Stimulated activated CD8-positive, alpha-beta memory T cell treated with anti-CD3 and anti-CD28 coated beads, Interleukin-15, amount 100 ng/mL, for 48 hours (primary cell): ENCODE results near the gene CAMK2D.

ENCODE experiments used
- DNase-seq, 2 donors: peaks; one replicate each; pipeline ENCODE4 v3.0.0-alpha.2; 2020; ENCODE audit warnings: low read depth in 2 of 2

Gene CAMK2D

DNA sequence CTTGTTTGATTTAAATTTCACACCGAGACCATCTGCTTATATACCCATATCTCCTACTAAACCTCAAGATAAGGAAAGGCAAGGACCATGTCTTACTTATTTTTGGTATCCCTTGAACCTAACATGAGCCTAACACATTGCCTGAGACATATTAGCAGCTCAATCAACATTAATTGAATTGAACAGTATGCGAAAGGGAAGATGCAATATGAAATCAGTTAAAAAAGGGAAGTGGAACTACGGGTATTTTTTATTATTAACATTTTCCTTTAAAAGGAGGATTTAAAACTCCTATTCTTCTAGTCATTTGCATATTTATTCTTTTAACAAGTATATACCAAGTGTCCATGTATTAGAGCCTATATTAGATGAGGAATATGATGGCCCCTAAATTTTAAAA lies 197.0 kb downstream of the CAMK2D start:
- no peak for DNase-seq

DNA sequence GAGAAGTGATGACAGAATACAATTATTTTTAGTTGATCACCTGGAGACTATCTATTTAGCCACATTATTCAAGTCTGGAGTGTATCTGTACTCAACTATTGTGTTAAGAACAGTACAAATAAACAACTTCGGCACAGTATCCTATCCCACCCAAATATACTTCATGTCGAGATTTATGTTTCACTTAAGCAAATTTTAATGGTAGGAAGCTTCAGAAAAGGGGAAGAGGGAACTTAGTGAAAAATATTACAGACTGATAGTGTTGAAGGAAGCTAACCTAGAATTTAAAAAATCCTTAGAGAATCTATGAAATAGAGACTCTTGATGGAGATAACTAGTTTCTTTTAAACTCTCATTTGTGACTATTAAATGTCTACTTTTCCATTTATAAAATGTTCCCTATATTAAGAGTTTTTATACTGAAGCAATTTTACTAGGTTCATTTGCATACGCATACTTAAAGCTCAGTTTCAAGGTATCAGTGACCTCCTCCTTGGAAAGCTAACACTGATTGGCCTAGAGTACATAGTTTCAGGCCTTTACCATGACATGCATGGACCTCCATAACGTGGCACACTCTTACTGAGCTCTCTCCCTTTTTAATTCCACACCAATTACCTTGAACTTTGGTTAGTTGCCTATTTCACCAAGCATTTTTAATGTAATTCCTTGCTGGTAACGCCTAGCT lies 197.7 kb downstream of the CAMK2D start:
- DNase-seq, result no peak

DNA sequence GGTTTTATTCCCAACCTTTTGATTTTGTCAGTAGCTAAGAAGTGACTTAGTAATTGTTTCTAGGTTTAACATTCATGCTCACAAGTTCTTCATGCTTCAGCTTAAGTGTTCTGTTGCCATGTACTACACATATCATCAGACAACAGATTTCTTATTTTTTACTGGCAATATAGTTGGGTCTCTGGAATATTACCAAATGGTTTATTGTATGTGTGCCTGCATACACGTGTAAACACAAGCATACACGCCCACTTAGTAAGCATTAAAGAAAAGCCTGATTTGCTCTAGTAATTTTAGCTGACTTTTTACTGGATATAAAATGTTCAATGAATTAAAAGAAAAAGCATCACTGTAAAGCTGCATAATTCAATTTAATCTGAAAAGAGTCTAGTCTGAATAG lies 199.8 kb downstream of the CAMK2D start:
- no peak for DNase-seq

DNA sequence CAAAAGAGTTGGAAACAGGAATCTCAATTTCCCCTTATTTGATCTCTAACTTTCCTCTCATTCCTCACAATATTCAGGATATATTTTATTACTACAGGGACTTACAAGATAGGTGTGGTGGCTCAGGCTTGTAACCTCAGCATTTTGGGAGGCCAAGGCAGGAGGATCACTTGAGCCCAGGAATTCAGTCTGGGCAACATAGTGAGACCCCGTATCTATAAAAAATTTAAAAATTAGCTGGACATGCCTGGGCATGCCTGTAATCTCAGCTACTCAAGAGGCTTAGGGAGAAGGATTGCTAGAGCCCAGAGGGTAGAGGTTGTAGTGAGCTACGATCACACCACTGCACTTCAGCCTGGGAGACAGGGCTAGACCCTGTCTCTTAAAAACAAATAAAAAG lies 200.4 kb downstream of the CAMK2D start:
- DNase-seq, result no peak

DNA sequence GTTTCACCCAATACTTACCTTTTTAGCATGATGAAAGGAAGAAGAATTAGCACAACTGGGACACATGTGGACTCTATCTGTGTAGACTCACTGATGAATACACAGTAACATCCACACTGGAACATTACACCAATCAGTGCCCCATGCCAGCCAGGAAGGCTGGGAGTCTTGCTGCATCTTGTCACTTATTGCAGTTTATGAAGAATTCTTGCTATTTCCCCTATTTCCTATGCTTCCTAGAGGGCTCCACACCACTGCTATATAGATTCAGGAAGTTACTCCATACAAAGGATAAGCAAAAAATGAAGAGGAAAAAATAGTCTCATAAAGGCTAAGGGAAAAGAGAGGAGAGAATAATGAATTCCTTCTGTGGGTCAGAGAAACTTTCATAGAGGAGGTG lies 201.0 kb downstream of the CAMK2D start:
- DNase-seq, result no peak

DNA sequence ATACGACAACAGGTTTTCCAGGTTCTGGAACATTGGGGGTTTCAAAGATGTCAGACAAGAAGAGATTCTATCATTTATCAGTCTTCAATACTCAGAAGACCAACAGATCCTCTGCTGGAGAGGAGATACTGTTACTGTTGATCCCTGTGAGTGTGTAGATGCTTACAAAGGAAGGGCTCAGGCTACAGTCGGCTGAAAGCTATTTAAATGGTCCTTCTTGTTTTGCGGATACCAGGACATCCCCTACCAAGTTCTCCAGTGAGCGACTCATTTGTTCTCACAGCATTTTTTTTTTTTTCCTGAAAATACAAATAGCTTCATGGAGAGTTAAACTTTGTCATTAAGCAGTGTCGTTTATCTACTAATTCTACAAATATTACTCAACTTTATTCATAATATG lies 201.6 kb downstream of the CAMK2D start:
- no peak for DNase-seq

DNA sequence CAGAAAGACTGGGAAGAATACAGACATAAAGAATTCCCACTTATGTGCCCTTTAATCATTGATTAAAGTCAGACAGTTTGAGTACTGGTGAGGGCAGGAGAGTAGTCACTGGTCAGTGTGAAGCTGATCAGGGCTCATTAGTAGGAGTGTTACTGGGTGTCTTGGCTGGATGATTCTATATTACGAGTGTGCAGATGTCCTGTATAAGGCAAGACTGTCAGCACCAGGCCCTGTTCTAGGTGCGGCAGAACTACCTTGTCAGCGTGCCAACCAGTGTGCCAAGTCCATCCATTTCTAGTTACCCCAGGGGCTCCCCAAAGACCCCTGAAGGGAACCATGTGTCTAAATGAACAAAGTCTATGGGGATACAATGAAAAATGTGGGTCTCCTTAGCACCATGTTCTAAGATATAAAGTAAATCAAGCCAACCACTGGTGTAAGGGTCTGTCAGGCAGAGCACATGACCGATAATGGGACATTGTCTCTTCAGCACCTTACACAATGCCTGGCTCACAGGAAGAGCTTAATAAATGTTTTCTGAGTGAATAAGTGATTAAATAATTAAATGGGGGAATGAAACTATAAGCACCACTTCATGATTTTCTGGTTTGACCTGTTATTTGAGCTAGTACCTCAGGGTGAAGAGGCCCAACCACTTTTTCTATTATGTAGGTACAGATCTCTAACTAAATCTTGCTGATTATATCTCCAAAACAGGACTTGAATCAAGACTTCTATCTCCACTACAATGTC lies 205.0 kb downstream of the CAMK2D start:
- no peak for DNase-seq

DNA sequence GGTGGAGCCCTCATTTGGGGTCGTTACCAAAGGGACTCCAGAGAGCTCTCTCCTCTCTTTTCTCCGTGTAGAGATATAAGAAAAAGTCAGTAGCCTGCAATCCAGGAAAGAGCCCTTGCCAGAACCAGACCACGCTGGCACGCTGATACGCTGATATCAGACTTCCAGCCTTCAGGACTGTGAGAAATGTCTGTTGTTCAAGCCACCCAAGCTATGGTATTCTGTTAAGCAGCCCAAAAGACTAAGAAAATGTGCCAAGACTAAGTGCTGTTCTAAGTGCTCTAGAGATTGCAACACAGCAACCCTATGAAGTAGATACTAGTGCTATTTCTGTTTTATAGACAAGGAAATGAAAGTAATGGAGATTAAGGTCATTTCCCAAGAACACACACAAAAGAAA lies 205.7 kb downstream of the CAMK2D start:
- DNase-seq, result no peak

DNA sequence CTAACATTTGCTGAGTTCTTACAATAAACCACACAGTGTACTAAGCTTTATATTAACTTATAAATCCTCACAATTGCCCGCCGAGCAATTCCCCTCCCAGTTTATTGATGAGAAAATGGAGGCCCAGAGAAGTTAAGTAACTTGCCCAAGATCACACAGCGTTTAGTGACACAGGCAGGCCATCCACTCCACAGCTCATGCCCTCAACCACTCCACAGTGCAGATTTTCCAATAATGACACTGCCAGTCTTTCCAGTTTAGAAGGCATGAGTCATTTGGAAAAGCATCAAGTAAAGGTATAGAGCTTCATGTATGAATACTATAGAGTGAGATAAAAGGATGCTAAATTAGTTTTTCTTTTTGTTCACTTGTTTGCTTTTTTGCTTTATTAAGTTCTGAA lies 208.5 kb downstream of the CAMK2D start:
- DNase-seq, result no peak

DNA sequence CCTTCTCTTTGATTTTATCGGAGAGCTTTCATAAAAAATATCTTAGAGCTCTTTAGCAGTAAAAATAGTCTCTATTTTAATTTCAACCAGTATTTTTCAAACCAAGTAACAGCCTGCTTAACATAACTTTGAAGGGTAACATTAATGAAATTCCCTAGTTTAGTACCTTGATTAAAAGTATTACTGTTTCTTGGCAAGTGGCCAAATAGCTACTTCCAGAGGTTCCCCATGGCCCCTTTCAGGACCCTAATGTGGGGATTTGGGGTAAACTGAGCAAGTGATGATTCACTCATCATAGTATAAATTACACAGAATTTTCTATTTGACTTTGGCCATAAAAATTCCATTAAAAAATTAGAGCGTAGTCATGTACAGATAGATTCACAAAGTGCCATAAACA lies 211.0 kb downstream of the CAMK2D start:
- DNase-seq, result no peak

DNA sequence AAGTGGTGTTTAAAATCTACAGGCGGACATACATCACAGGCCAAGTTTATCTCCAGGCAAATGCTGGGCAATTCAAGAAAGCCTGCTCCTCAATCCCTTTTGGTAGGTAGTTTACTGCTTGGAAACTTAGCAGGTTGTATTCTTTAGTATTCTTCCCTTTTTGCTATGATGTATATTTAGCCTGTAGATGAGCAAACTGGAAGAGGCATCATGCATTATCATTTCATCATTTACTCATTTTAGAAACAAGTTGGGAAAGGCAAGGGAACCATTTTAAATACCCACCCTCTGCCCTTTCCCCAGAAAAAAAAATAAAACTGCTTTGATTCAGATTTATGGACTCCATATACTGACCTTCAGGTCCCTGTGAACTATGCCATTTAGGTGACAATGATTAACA lies 213.2 kb downstream of the CAMK2D start:
- DNase-seq, result no peak

DNA sequence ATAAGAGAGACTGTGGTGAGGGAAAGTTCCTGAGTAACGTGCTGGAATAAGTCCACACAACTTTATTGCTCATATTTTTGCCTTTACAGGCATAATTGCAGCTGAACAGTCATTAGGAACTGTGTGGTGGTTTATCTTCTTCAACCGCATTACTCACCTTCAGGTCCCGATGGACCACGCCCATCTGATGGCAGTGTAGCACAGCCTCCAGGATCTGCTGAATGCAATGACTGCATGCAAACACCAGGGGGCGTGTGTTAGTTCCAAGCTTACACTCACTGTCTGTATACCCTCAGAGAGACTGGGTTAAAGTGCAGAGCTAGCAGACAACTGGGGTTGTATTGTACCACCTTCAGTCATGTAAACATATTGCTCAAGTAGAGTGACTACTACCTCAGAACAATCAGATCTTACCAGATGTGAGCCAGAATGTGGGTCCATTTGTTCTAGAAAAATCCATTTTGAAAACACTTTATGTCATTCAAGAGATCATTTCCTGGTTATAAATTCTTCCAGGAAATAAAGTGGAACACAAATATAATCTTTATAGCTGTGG lies 214.0 kb downstream of the CAMK2D start:
- peak; percentile 80 to 86 for DNase-seq

DNA sequence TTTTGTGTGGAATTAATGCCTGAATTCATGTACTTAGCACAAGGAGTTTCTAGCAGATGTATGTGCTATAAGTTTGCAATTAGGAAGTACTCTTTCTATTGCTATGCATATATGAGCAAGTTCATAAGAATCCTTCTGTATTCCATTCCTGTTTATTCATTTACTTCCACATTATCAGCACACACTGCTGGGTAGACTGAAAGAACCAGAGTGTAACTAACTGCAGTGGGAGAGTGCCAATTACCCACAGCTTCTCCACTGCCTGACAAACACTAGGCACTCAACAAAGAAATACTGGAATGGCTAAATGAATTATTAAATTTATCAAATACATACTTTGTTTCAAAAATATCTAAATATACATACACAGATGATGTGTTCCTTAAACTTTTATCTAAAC lies 219.6 kb downstream of the CAMK2D start:
- DNase-seq, result no peak

DNA sequence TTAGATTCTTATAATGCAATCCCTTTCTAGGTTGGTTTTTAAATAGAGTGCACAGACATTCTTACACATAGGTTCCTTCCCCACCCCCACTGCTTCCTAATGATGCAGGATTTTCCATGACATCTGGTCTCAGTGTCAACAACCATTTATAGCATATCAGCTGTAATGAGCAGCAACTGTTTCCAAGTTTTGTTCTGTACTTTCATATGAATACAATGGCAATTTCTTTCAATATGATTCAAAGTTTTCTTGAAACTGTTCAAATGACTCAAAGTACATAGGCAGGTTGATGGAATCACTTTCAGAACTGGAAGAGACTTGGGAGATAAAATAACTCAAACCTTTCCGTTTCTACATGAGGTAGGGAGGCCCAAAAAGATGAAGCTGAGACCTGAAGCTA lies 220.7 kb downstream of the CAMK2D start:
- DNase-seq, result peak; percentile 18 to 27

DNA sequence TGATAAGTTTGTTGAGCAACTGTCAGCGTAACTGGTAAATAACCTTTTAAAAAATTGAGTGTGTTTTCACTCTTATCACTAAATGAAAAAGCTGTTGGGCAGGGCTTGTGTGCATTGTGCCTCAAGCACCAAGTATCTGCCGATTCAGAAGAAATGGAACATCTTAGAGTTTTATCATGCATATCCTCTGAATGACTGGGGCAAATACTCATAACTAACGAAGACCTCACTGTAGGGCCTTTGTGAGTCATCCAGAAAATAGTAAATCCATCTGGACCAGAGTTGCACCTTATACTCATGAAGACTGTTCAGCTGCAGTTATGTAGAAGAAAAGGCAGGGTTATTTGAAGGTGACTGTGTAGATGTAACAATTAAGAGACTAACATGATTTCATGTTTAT lies 222.1 kb downstream of the CAMK2D start:
- peak; percentile 2 to 6 for DNase-seq

DNA sequence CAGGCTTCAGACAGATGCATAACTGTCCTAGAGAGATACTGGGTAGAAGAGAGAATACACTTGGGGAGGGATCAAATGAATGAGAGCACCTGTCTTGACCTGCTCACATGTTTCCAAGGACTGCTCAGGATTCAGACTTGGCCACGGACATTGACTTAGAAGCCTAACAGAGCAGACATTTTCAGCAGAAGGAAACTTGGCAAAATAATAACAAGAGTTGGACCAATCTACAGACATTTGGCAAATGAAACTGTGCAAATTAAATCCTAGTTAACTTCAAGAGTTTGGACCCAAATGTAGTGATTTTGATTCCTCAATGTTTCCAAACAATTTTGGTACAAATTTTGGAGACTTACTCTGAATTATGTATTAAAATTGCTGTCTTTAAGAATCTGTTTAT lies 223.9 kb downstream of the CAMK2D start:
- DNase-seq, result no peak

DNA sequence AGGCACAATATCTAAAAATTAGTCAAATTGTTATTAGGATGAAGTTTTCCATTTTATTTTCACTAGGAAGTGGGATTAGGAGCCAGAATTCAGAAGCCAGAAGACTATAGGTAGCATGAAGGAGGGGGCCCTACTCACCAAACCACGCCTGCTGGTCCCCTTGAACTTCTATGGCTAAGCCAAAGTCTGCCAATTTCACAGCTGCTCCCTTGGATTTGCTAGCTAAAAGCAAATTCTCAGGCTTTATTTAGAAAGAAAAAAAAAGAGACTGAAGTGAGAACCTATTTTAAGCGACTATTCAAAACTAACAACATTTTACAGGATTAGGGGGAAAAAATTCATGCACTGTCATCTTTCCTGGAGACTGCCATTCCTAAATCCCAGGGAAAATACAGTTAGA lies 224.3 kb downstream of the CAMK2D start:
- no peak for DNase-seq

DNA sequence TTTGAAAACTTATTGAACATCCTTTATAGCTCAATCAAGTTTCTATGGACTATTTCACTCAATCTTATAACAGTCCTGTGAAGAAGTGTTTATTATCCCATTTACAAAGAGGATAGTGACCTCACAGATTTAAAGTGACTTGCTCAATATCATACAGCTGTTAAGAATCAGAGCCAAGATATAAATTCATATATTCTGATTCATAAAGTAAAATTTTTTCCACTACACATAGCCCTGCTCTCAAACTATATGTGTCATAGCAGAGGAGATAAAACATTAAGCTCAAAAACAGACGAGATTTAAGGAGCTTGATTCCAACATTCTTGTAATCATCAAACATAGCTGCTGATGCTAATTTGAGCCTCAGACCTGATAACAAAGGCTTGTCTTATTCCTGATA lies 226.8 kb downstream of the CAMK2D start:
- no peak for DNase-seq

DNA sequence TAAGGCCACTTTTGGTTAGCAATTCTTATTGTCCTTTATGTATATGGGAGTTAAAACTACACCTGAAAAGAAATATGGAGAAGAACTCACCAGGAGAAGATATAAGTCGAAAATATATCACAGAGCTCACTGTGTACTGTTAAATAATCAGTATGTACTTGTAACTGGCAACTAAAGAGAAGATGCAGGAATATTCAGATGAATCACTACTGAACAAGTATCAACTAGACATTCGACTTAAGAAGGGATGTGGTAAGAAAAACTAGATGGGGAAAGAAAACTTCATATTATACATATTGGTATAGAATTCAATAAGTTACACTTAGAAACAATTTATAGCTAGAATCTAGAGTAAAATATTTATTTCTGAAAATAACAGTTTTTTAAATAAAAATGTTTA lies 230.0 kb downstream of the CAMK2D start:
- DNase-seq, result no peak

DNA sequence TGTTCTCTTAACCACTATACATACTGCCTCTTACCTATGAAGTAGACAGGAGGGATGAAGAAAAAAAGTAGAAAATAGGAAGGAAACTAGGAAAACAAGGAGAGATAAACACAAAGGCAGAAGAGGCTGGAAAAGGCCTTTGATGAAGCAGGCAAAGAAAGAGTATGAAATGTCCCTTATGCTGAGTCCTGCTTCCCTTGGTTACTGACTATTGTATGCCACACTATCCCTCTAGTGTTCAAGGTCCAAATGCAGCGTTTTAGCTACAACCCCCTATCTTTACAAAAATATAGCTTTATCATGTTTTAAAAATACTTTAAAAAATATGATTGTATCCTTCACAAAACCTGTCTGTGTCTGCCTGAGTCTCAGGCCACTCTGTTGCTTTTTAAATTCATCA lies 233.1 kb downstream of the CAMK2D start:
- DNase-seq, result no peak

DNA sequence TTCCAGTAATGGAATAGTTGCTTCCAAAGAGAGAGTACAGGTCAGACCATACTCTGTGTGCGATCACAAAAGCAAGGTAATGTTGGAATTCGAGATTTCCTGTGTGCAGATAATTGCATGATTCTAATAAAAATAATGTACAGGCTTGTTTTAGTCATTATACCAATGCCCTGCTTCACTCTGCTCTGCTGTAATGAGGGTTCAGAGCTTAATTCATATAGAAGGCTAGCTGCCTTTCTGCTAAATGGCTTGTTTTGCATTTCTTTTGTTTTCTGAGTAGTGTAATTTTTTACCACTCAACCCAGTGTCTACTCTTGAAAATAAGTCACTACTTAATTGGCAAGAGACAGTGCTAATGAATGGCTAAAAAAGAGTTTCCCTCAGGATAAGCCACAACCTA lies 236.0 kb downstream of the CAMK2D start:
- no peak for DNase-seq

DNA sequence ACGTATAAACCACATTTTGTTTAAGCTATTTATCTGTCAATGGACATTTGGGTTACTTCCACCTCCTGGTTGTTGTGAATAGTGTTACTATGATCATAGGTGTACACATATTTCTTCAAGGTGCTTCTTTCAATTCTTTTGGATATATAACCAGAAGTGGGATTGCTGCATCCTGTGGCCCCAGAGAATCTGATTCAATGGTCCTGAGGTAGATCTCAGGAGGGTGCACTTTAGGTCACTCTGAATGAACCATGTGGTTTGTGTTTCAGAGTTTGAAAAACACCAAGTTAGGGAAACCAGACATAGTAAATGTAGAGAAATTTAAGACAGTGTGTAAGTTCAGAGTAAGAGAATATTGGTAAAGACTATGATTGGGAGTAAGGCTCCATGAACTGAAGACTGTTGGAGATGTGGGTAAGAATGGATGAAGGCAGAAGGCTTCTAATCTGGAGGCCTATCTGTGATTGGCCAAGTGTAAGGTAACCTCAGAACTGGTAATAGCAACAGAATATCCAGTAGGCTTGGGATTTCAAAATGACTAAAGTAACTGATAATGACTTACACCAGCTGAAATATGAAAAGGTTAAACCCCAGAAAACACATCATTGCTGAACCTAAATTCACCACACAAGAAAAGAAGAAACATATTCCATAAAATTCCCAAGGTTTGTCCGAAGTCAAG lies 236.9 kb downstream of the CAMK2D start:
- no peak for DNase-seq

DNA sequence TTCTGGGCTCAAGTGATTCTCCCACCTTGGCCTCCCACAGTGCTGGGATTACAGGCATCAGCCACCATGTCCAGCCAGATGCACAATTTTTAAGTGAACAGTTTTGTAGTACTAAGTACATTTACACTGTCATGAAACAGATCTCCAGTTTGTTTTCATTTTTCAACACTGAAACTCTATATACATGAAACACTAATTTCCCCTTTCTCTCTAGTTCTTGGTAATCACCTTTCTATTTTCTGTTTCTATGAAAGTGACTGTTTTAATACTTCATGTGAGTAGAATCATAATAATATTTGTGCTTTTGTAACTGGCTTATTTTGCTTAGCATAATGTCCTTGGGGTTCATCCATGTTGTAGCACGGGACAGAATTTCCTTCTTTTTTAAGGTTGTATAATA lies 237.4 kb downstream of the CAMK2D start:
- DNase-seq, result no peak
